GM18907 (cell line): ENCODE results near the gene IL5.

Experiments
- ATAC-seq: cut with Tn5 transposase; IDR thresholded peaks from one replicate; pipeline ENCODE4 v1.9.1; 2021; ENCODE audit warnings: mild to moderate bottlenecking, moderate library complexity; ENCODE audit not compliant: unreplicated experiment

Gene IL5

GRCh38 chr5:132499440-132500243, 43.7 kb downstream of the IL5 start:
- ATAC-seq = no peak

DNA sequence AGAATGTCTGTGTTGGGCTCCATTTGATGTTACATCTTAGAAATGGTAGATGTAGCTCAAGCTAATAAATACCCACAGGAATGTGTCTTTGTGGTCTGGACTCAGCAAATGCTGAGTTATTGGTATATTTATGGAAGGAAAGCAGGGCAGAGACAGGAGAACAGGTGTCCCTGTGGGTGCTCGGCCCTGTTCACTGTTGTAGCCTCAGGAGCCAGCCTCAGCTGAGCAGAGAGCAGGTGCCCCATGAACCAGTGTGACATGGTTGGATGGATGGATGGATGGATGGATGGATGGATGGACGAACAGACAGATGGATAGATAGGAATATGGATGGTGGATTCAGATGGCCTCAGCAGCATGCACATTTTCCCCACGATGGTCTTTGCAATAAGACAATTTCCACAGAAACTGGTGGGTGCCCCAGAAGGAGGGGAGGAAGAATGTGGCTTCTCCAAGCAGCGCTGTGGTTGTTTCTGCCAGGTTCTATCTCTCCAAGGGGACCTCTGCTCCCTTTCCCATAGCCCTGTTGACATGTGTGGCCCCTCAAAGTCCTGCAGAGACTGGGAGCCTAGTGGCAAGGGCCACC, 44.5 kb downstream of the IL5 start:
- no peak for ATAC-seq

DNA sequence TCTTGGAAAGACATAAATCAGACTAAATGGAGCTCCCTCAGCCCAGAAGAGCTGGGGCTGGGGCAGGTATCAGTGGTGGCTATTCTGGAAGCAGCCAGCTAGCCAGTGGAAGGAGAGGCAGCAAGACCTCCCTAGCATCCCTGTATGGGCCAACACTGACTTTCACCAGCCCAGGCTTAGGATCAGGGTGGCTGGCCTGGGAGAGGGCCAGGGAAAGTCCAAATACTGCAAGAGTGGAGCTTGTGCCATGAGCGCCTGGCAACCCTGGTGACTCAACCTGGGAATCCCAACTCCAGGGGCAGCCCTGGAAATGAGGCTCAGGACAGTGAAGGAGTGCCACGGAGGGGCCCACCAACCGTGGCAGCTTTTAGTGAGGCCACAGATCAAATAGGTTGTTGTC, 45.2 kb downstream of the IL5 start:
- no peak for ATAC-seq

GRCh38 chr5:132497488-132497997, 45.8 kb downstream of the IL5 start:
- no peak for ATAC-seq

DNA sequence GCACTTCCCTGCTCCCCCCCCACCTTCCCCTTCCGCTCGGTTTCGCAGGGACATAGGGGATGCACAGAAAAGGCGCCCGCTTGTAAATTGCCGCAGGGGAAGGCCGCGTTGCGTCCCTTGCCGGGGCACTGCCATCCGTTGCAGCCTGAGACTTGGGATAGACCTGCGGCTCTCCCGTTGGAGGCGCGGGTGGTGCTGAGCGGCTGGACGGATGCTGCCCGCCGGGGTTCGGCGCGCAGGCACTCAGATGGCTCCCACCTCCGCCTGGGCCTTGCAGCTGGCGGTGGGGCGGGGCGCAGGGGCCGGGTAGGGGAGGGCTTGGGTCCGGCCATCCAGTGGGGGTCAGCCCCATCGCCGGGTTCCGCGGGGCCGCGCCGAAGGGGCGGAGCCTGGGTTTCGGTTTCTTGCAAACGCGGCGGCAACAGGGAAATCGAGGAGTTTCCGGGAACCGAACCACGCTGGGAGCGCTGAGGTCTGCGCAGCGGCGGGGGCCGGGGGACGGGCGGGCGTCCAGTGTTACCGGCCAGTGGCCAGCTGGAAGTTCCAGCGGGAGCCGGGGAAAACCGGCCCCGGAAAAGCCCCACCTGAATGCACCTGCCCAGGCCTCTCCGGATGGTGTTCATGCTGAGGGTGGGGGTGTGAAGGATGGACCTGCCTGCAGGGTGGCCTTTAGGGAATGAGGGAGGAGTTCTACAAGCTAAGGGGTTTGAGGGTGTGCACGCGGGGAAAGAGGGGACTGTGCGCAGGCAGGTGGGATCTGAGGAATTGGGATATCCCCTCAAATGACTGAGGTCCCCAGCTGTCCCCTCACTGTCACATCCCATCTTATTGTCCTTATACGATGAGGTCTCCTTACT, 46.5 kb downstream of the IL5 start:
- peak; percentile 39 for ATAC-seq

GRCh38 chr5:132496191-132496630, 47.1 kb downstream of the IL5 start:
- peak; percentile 56 for ATAC-seq

DNA sequence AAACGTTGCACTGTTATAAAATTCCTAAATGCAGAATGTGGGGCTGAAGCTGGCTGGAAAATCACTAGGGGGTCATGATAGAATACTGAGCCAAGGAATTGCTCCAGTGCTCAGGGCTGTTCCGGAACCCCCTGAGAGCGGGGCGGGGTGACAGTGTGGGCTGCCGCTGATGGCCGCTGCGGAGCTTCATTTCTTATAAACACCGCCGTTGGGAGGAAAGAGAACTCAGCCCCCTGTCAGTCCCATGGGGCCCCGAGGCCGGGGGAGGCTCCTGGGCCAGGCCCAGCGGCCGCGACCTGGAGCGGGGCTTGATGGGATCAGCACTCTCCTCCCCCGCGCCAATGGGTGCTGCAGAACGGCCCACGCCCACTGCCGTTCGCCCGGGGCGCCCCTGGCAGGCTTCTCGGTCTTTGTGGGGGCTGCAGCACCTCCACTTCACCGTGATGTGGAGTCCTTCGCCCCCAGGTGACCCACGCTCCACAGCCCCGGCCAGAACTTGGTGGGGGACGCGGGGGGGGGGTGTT, 47.6 kb downstream of the IL5 start:
- peak; percentile 36 for ATAC-seq

DNA sequence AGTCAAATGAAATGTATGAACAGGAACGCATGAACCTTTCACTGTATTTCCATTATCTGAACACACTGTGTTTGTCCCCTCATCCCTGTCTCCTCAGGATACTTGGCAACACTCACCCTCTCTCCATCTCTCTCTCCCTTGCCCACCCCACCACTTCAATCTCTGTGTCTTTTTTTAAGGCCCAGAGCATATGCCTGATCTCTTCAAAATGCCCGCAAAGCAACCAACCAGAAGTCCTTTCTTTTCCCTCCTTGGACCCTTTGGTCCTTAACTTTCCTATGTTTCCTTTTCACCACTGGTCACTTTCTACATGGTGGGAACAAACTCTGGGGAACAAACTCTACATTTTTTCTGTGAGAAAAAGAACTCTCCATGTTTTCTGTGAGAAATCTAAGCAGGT, 49.5 kb downstream of the IL5 start:
- no peak for ATAC-seq

DNA sequence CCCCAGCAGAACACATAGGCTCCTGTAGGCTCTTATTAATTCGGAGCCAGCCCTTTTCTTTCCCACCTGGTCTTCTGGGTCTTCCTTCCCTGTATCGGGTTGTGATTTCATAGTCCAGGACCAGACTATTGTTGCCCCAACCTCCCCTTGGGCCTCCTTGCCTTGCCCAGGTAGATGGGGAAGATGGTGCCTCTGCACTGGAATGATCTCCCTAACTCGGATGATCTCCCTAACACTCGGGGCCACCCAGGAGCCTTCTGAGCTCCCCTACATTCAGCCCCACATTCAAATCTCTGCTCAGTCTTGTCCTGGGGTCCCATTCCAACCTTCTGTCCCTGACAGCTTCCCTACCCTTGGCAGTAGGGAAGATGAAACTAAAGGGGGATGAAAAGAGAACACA, 50.1 kb downstream of the IL5 start:
- ATAC-seq = no peak

DNA sequence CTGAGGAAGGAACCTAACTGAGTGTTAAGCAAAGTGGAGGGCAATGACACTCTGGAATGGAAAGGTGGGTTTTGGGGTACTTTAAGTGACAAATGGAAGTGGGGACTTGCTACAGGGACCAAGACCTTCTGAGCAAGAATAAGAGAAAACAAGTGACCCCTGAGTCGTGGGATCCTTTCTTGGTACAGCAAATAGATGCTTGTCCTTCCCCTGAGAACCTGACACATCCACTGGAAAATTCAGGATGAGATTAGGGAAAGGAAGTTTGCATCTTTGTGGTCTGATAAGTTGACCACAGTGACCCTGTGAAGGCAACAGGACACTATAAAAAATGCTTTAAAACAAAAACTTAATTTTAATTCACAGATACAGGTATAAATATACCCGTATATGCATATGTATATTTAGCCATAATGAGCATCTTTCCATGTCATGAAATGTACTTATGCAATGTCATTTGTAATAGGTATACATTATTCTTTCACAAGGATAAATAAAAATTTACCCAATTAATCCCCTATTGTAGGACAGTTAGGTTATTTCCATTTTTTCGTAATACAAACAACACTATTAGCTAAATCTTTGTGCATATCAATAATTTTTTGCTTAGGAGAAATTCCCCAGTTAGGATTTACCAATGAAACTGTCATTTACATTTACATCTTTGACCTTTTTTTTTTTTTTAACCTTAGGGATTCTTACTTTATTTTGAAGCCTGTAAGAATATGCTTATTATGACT, 50.8 kb downstream of the IL5 start:
- no peak for ATAC-seq
